Upper lobe of right lung (tissue), 1 donor: ENCODE measurements around the gene ZBTB7C. TPM values are rescaled to one million over a fixed set of nuclear protein-coding genes. Genes with fewer than 3 reads are reported as not detected.

Source experiments
- ATAC-seq: fragments of 200-7000 bp; cut with Tn5 transposase; one replicate; pipeline ENCODE4 v1.9.1; 2020; ENCODE audit warnings: mild to moderate bottlenecking, moderate library complexity
- DNase-seq: peaks from one replicate; pipeline ENCODE4 v3.0.0-alpha.2; 2020
- H3K27ac ChIP-seq: fragments of 200-600 bp; one replicate; pipeline ENCODE4 v1.8.0; 2022
- H3K27me3 ChIP-seq: fragments of 200-600 bp; one replicate; pipeline ENCODE4 v1.8.0; 2022; ENCODE audit warnings: mild to moderate bottlenecking
- H3K36me3 ChIP-seq: fragments of 200-600 bp; one replicate; pipeline ENCODE4 v1.8.0; 2022
- H3K4me1 ChIP-seq: fragments of 200-600 bp; one replicate; pipeline ENCODE4 v1.8.0; 2022
- H3K4me3 ChIP-seq: fragments of 200-600 bp; one replicate; pipeline ENCODE4 v1.8.0; 2022; ENCODE audit warnings: mild to moderate bottlenecking
- H3K9me3 ChIP-seq: fragments of 200-600 bp; one replicate; pipeline ENCODE4 v1.8.0; 2022
- CTCF ChIP-seq: fragments of 200-600 bp; IDR thresholded peaks from one replicate; pipeline ENCODE4 v1.8.0; 2022; ENCODE audit warnings: antibody characterized with exemption
- intact Hi-C: fragments of 100-400 bp; cut with DNase I; formaldehyde crosslinking; loops from one replicate; pipeline ENCODE4 v1.11.0; 2022
- total RNA-seq: library from RNA; stranded (reverse); fragmentation: NEBNext Ultra II Directional; extraction: Animal tissue kit (Norgen Biotek cat#: 25700); gene quantifications from one replicate; pipeline ENCODE4 v1.2.1, GENCODE V29; 2021
- donor health status: DM: no; HTN: yes; CAD: no; lungs with severe emphysema.

Gene ZBTB7C
- total RNA-seq, 1 donor from 2014 or later: 17.7 TPM

- Histone ChIP-seq H3K4me1 (no peaks in the 10 kb centered on the region), H3K36me3 (no peaks in the 10 kb centered on the region), H3K4me3 (no peak overlapping the region), H3K27ac (no peak overlapping the region), H3K9me3 (no peaks in the 10 kb centered on the region), H3K27me3 (peaks cover 9% of the 10 kb centered on the region)
- ATAC-seq (peak; percentile 79), DNase-seq (no peak)
- intact Hi-C loops: no loop called here
- TF ChIP-seq CTCF: no peak
Observed at GRCh38 chr18:48417985-48418384, 8.8 kb upstream of the ZBTB7C start.

- peaks cover 6% of the 10 kb centered on the region for H3K4me1 ChIP-seq
- DNase-seq (no peak), ATAC-seq (no peak)
- H3K27ac ChIP-seq: no peak overlapping the region
- H3K4me3 ChIP-seq: no peak overlapping the region
- H3K9me3 ChIP-seq: no peaks in the 10 kb centered on the region
- no peak for TF ChIP-seq CTCF
- H3K36me3 ChIP-seq: no peaks in the 10 kb centered on the region
- peaks cover 18% of the 10 kb centered on the region for H3K27me3 ChIP-seq
- intact Hi-C loops: no loop called here
Observed at GRCh38 chr18:48413342-48413741, 4.2 kb upstream of the ZBTB7C start.

- intact Hi-C loops: no loop called here
- peak; percentile 77 for TF ChIP-seq CTCF
- no peak for DNase-seq
- ATAC-seq: no peak
- Histone ChIP-seq H3K36me3 (no peaks in the 10 kb centered on the region), H3K27me3 (peaks cover 24% of the 10 kb centered on the region), H3K4me3 (no peak overlapping the region), H3K27ac (no peak overlapping the region), H3K4me1 (peaks cover 14% of the 10 kb centered on the region), H3K9me3 (no peaks in the 10 kb centered on the region)
Observed at GRCh38 chr18:48412339-48412929, 3.3 kb upstream of the ZBTB7C start.

GRCh38 chr18:48410095-48410920 lies 1.1 kb upstream of the ZBTB7C start:
- Histone ChIP-seq H3K4me3 (peak overlapping the region; percentile 75), H3K27me3 (peaks cover 28% of the 10 kb centered on the region), H3K36me3 (no peaks in the 10 kb centered on the region), H3K27ac (peak overlapping the region; percentile 61), H3K9me3 (no peaks in the 10 kb centered on the region), H3K4me1 (peaks cover 14% of the 10 kb centered on the region)
- peak; percentile 97 for DNase-seq
- ATAC-seq: peak; percentile 97
- intact Hi-C loops: no loop called here
- TF ChIP-seq CTCF: no peak

GRCh38 chr18:48409591-48410094 lies 460 bp upstream of the ZBTB7C start:
- no peaks in the 10 kb centered on the region for H3K9me3 ChIP-seq
- peak overlapping the region; percentile 75 for H3K4me3 ChIP-seq
- peak; percentile 82 for DNase-seq
- TF ChIP-seq CTCF: peak; percentile 19
- H3K27me3 ChIP-seq: peaks cover 28% of the 10 kb centered on the region
- H3K4me1 ChIP-seq: peaks cover 14% of the 10 kb centered on the region
- intact Hi-C loops: no loop called here
- no peaks in the 10 kb centered on the region for H3K36me3 ChIP-seq
- peak; percentile 51 for ATAC-seq
- H3K27ac ChIP-seq: peak overlapping the region; percentile 61
